Endothelial cell (in vitro differentiated cells): ENCODE results near the gene LAD1. TPM values are rescaled to one million over a fixed set of nuclear protein-coding genes. Genes with fewer than 3 reads are reported as not detected.

ENCODE experiments used
- DNase-seq: peaks from one replicate; pipeline ENCODE4 v3.0.0; 2021; ENCODE audit warnings: low spot score
- H3K27ac Mint-ChIP-seq: one replicate; pipeline ENCODE4 v1.8.0; 2021; ENCODE audit warnings: mixed read lengths, inconsistent platforms; ENCODE audit not compliant: unreplicated experiment
- H3K27me3 Mint-ChIP-seq: one replicate; pipeline ENCODE4 v1.8.0; 2021; ENCODE audit warnings: mild to moderate bottlenecking, moderate library complexity, mixed read lengths, inconsistent platforms; ENCODE audit not compliant: unreplicated experiment
- H3K36me3 Mint-ChIP-seq: one replicate; pipeline ENCODE4 v1.8.0; 2021; ENCODE audit warnings: mild to moderate bottlenecking, low read depth, mixed read lengths, inconsistent platforms; ENCODE audit not compliant: unreplicated experiment
- H3K4me1 Mint-ChIP-seq: one replicate; pipeline ENCODE4 v1.8.0; 2021; ENCODE audit warnings: mild to moderate bottlenecking, mixed read lengths, inconsistent platforms; ENCODE audit not compliant: unreplicated experiment
- H3K4me3 Mint-ChIP-seq: one replicate; pipeline ENCODE4 v1.8.0; 2021; ENCODE audit warnings: mild to moderate bottlenecking, mixed read lengths, inconsistent platforms; ENCODE audit not compliant: unreplicated experiment
- H3K9me3 Mint-ChIP-seq: one replicate; pipeline ENCODE4 v1.8.0; 2021; ENCODE audit warnings: mixed read lengths, inconsistent platforms; ENCODE audit not compliant: unreplicated experiment
- long read RNA-seq: library from polyadenylated mRNA; unstranded; transcript quantifications from one replicate; pipeline ENCODE4 v2.0.0, GENCODE V29; 2020; ENCODE audit not compliant: unreplicated experiment
- total RNA-seq: library from RNA; stranded (reverse); fragmentation: NEBNext Ultra II Directional; extraction: Animal tissue kit (Norgen Biotek cat#: 25700); gene quantifications from one replicate; pipeline ENCODE4 v1.2.1, GENCODE V29; 2021; ENCODE audit not compliant: unreplicated experiment
- TF ChIP-seq, protein P1 (sequence below): fragments of 200-600 bp; sonication (generic); IDR thresholded peaks from one replicate; pipeline ENCODE4 v1.5.0; 2021; ENCODE audit warnings: antibody characterized with exemption; ENCODE audit not compliant: unreplicated experiment

Gene LAD1, protein sequence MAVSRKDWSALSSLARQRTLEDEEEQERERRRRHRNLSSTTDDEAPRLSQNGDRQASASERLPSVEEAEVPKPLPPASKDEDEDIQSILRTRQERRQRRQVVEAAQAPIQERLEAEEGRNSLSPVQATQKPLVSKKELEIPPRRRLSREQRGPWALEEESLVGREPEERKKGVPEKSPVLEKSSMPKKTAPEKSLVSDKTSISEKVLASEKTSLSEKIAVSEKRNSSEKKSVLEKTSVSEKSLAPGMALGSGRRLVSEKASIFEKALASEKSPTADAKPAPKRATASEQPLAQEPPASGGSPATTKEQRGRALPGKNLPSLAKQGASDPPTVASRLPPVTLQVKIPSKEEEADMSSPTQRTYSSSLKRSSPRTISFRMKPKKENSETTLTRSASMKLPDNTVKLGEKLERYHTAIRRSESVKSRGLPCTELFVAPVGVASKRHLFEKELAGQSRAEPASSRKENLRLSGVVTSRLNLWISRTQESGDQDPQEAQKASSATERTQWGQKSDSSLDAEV
- 0.59 TPM for total RNA-seq
- long read RNA-seq: 0 reads

DNA sequence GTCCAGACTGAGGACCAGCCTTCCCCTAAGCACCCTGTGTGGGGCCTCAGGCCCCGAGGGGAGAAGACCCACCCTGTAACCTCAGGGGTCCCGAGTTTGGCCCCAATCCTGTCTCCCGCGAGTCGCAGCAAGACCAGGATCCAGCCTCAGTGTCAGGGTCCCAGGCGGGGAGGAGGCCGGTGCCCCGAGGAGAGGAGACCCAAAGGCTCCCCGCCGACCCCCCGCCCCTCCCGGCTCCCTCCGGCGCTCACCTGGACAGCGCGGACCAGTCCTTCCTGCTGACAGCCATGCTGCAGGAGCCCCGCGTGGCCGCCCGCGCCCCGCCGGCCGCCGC is at the start of gene LAD1:
Gene LAD1, minus strand, starts transcription at position 307 of the 334 bp plus-strand sequence. Its CDS starts 18 bp downstream, at position 289.
- peaks cover 5% of the 10 kb centered on the region for H3K36me3 Mint-ChIP-seq
- no peak for DNase-seq
- H3K9me3 Mint-ChIP-seq: no peaks in the 10 kb centered on the region
- H3K4me1 Mint-ChIP-seq: no peaks in the 10 kb centered on the region
- peaks cover 17% of the 10 kb centered on the region for H3K27me3 Mint-ChIP-seq
- no peak within 1 kb of the TSS for H3K27ac Mint-ChIP-seq
- no peak within 1 kb of the TSS for H3K4me3 Mint-ChIP-seq
- TF ChIP-seq, protein P1, sequence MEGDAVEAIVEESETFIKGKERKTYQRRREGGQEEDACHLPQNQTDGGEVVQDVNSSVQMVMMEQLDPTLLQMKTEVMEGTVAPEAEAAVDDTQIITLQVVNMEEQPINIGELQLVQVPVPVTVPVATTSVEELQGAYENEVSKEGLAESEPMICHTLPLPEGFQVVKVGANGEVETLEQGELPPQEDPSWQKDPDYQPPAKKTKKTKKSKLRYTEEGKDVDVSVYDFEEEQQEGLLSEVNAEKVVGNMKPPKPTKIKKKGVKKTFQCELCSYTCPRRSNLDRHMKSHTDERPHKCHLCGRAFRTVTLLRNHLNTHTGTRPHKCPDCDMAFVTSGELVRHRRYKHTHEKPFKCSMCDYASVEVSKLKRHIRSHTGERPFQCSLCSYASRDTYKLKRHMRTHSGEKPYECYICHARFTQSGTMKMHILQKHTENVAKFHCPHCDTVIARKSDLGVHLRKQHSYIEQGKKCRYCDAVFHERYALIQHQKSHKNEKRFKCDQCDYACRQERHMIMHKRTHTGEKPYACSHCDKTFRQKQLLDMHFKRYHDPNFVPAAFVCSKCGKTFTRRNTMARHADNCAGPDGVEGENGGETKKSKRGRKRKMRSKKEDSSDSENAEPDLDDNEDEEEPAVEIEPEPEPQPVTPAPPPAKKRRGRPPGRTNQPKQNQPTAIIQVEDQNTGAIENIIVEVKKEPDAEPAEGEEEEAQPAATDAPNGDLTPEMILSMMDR: no peak

GRCh38 chr1:201447903-201448871 is 49.1 kb upstream of the LAD1 start:
- Mint-ChIP-seq H3K27me3 (peaks cover 4% of the 10 kb centered on the region), H3K4me1 (peaks cover 31% of the 10 kb centered on the region)

GRCh38 chr1:201445310-201445709 is 46.2 kb upstream of the LAD1 start:
- Mint-ChIP-seq H3K4me1 (peaks cover 24% of the 10 kb centered on the region), H3K4me3 (no peak overlapping the region), H3K27me3 (peaks cover 4% of the 10 kb centered on the region), H3K27ac (no peak overlapping the region), H3K36me3 (no peaks in the 10 kb centered on the region), H3K9me3 (no peaks in the 10 kb centered on the region)
- TF ChIP-seq, protein P1: no peak
- no peak for DNase-seq

More at GRCh38 chr1:201447903-201448871, 49.1 kb upstream of the LAD1 start:
- TF ChIP-seq, protein P1: peak; percentile 79
- Mint-ChIP-seq H3K36me3 (no peaks in the 10 kb centered on the region), H3K9me3 (no peaks in the 10 kb centered on the region), H3K4me3 (no peak overlapping the region), H3K27ac (no peak overlapping the region)
- peak; percentile 76 for DNase-seq

GRCh38 chr1:201444792-201445191 is 45.7 kb upstream of the LAD1 start:
- no peak for DNase-seq
- Mint-ChIP-seq H3K27me3 (peaks cover 2% of the 10 kb centered on the region), H3K4me1 (peaks cover 19% of the 10 kb centered on the region), H3K4me3 (no peak overlapping the region), H3K27ac (no peak overlapping the region), H3K36me3 (no peaks in the 10 kb centered on the region), H3K9me3 (no peaks in the 10 kb centered on the region)
- TF ChIP-seq, protein P1: no peak
